Kidney epithelial cell (primary cell): Measurements from ENCODE around the gene UBALD1. TPM values are rescaled to one million over a fixed set of nuclear protein-coding genes. Genes with fewer than 3 reads are reported as not detected.

Experiments
- DNase-seq: peaks from one replicate; pipeline ENCODE4 v3.0.0-alpha.2; 2010; ENCODE audit warnings: low read depth
- H3K27me3 ChIP-seq: 2 replicates; pipeline ENCODE4 v1.6.0; 2011; ENCODE audit warnings: low read length; ENCODE audit not compliant: control insufficient read depth, insufficient read depth
- H3K36me3 ChIP-seq: 2 replicates; pipeline ENCODE4 v1.5.1; 2011; ENCODE audit warnings: low read length; ENCODE audit not compliant: control insufficient read depth, insufficient read depth
- H3K4me3 ChIP-seq: 2 replicates; pipeline ENCODE4 v1.5.1; 2011; ENCODE audit warnings: low read depth, mild to moderate bottlenecking, control low read depth, low read length
- CTCF ChIP-seq: IDR thresholded peaks from 2 replicates; pipeline ENCODE4 v1.5.1; 2011; ENCODE audit warnings: mild to moderate bottlenecking, moderate library complexity, low read length, control low read depth, inconsistent platforms; ENCODE audit not compliant: insufficient read depth, poor library complexity, severe bottlenecking
- total RNA-seq: library from RNA; depleted of rRNA; stranded (reverse); fragments of >200 nt; gene quantifications from 2 replicates; pipeline ENCODE4 v1.2.3, GENCODE V29; 2015

The UBALD1 gene
- total RNA-seq, 1 donor from 2014 or later: 8.9 TPM

GRCh38 chr16:4591706-4592470 is 22.8 kb downstream of the UBALD1 start:
- DNase-seq: no peak
- Histone ChIP-seq H3K27me3 (peaks cover 8% of the 10 kb centered on the region), H3K4me3 (no peak overlapping the region), H3K36me3 (no peaks in the 10 kb centered on the region)
- TF ChIP-seq CTCF: no peak

- DNase-seq: no peak
- no peak overlapping the region for H3K4me3 ChIP-seq
- H3K27me3 ChIP-seq: peaks cover 15% of the 10 kb centered on the region
- TF ChIP-seq CTCF: no peak
- H3K36me3 ChIP-seq: no peaks in the 10 kb centered on the region
These were observed 23.5 kb downstream of the UBALD1 start for GRCh38 chr16:4591191-4591590.

GRCh38 chr16:4588961-4589360 is 25.7 kb downstream of the UBALD1 start:
- H3K4me3 ChIP-seq: no peak overlapping the region
- TF ChIP-seq CTCF: no peak
- H3K36me3 ChIP-seq: no peaks in the 10 kb centered on the region
- no peak for DNase-seq
- H3K27me3 ChIP-seq: peaks cover 16% of the 10 kb centered on the region

GRCh38 chr16:4588386-4588785 is 26.3 kb downstream of the UBALD1 start:
- TF ChIP-seq CTCF: no peak
- H3K4me3 ChIP-seq: no peak overlapping the region
- DNase-seq: no peak
- H3K36me3 ChIP-seq: no peaks in the 10 kb centered on the region
- peaks cover 13% of the 10 kb centered on the region for H3K27me3 ChIP-seq

GRCh38 chr16:4586291-4586690 is 28.4 kb downstream of the UBALD1 start:
- Histone ChIP-seq H3K4me3 (no peak overlapping the region), H3K27me3 (peaks cover 9% of the 10 kb centered on the region), H3K36me3 (no peaks in the 10 kb centered on the region)
- no peak for DNase-seq
- no peak for TF ChIP-seq CTCF

GRCh38 chr16:4583906-4584305 is 30.8 kb downstream of the UBALD1 start:
- Histone ChIP-seq H3K4me3 (no peak overlapping the region), H3K27me3 (peaks cover 9% of the 10 kb centered on the region), H3K36me3 (no peaks in the 10 kb centered on the region)
- DNase-seq: no peak
- no peak for TF ChIP-seq CTCF
